Measurements from ENCODE around the gene LMO3.

The LMO3 gene

DNA sequence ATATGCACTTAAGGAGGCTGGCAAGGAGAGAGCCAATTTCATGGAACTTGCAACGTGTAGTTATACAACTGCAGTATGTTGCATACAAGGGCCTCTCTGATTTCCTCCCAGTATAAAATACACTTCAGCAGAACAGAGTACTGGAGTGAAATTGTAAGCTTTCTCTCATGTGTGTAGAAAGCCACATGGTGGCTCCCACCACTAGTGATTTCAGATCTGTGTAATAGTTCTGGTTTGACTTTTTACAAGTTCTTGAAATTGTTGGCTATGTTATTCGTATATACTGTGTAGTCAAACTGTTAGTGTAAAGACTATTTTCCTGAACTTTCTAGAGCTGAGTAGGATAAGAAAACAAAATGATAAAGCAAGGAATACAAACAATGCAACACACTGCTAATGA lies 16.4 kb upstream of the LMO3 start:
- no peak overlapping the region for H3K27ac ChIP-seq (replicated peaks; ENCODE audit: low read length)
- H3K4ac ChIP-seq (ENCODE audit: low read length): no peak overlapping the region
- H3K4me3 ChIP-seq (ENCODE audit: low read length in 2 of 2): no peak overlapping the region
- no peak overlapping the region for H2BK15ac ChIP-seq (ENCODE audit: low read length)
- H3K14ac ChIP-seq (ENCODE audit: low read length): no peak overlapping the region
- H3K9me3 ChIP-seq (replicated peaks in 1 of 2; ENCODE audit: control insufficient read depth in 2 of 2, insufficient read depth in 1 of 2, low read depth in 1 of 2, low read length in 2 of 2): peaks cover 0 to 4% of the 10 kb centered on the region in 2 donors
- no peak overlapping the region for H3K23ac ChIP-seq (ENCODE audit: low read depth, low read length, poor library complexity)
- no peak overlapping the region for H3K4me2 ChIP-seq (ENCODE audit: insufficient read depth, low read length, poor library complexity, severe bottlenecking)
- H2BK5ac ChIP-seq (ENCODE audit: low read length): no peak overlapping the region
- H3K18ac ChIP-seq (ENCODE audit: low read length): no peak overlapping the region
- no peak overlapping the region for H4K8ac ChIP-seq (ENCODE audit: low read depth, low read length)
- WGBS, 2 donors (ENCODE audit: extremely low coverage in 2 of 2, insufficient read length in 2 of 2, insufficient replicate concordance in 1 of 2): no CpG with 5 or more reads among the region's 2 CpGs
- no peak overlapping the region for H4K91ac ChIP-seq (ENCODE audit: low read depth, low read length, poor library complexity)
- no peaks in the 10 kb centered on the region for H3K4me1 ChIP-seq (ENCODE audit: control insufficient read depth in 2 of 2, insufficient read depth in 1 of 2, low read depth in 1 of 2, low read length in 2 of 2)
- no peak for DNase-seq (ENCODE audit: low spot score)
- no peak overlapping the region for H2AFZ ChIP-seq (ENCODE audit: low read length)
- no peak overlapping the region for H2BK12ac ChIP-seq (ENCODE audit: low read length)
- no peak overlapping the region for H3K9ac ChIP-seq (ENCODE audit: low read depth, low read length, poor library complexity)
- no peak overlapping the region for H2AK5ac ChIP-seq (ENCODE audit: low read depth, low read length)
- no peaks in the 10 kb centered on the region for H3K27me3 ChIP-seq (ENCODE audit: control insufficient read depth in 3 of 3, insufficient read depth in 3 of 3, low read depth in 1 of 3, low read length in 3 of 3)
- no peak overlapping the region for H2BK120ac ChIP-seq (ENCODE audit: low read depth, low read length)
- H3K36me3 ChIP-seq (replicated peaks in 1 of 2; ENCODE audit: control insufficient read depth in 2 of 2, insufficient read depth in 2 of 2, low read length in 2 of 2): no peaks in the 10 kb centered on the region
- no peaks in the 10 kb centered on the region for H3K79me1 ChIP-seq (ENCODE audit: low read depth, low read length)

DNA sequence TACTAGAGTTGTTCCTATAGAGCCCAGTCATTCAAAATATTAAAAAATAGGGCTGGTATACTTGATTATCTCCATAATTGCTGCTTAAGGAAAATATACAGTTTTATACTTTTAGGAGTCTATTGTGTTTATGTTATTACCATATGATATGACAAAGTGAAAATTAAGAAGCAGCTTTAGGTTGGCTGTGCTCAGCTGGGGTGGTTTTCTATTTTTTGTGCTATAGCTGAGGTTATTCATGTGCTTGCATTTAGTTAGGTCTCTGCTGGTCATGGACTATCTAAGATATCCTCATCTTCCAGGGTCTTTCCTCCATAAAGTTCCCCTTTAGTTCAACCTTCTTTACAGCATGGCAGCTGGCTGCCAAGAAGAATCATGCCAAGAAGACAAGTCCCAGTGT lies 13.6 kb upstream of the LMO3 start:
- no peak overlapping the region for H2BK120ac ChIP-seq (ENCODE audit: low read depth, low read length)
- no peak overlapping the region for H3K27ac ChIP-seq (replicated peaks; ENCODE audit: low read length)
- no peak for DNase-seq (ENCODE audit: low spot score)
- no peak overlapping the region for H3K14ac ChIP-seq (ENCODE audit: low read length)
- H3K4me3 ChIP-seq (ENCODE audit: low read length in 2 of 2): no peak overlapping the region
- H3K79me1 ChIP-seq (ENCODE audit: low read depth, low read length): no peaks in the 10 kb centered on the region
- no peaks in the 10 kb centered on the region for H3K36me3 ChIP-seq (replicated peaks in 1 of 2; ENCODE audit: control insufficient read depth in 2 of 2, insufficient read depth in 2 of 2, low read length in 2 of 2)
- H3K9me3 ChIP-seq (replicated peaks in 1 of 2; ENCODE audit: control insufficient read depth in 2 of 2, insufficient read depth in 1 of 2, low read depth in 1 of 2, low read length in 2 of 2): peaks cover 0 to 4% of the 10 kb centered on the region in 2 donors
- H4K91ac ChIP-seq (ENCODE audit: low read depth, low read length, poor library complexity): no peak overlapping the region
- no peak overlapping the region for H3K9ac ChIP-seq (ENCODE audit: low read depth, low read length, poor library complexity)
- no peak overlapping the region for H2AFZ ChIP-seq (ENCODE audit: low read length)
- H4K8ac ChIP-seq (ENCODE audit: low read depth, low read length): no peak overlapping the region
- no peaks in the 10 kb centered on the region for H3K4me1 ChIP-seq (ENCODE audit: control insufficient read depth in 2 of 2, insufficient read depth in 1 of 2, low read depth in 1 of 2, low read length in 2 of 2)
- peaks cover 0 to 7% (median 0%) of the 10 kb centered on the region in 3 experiments for H3K27me3 ChIP-seq (ENCODE audit: control insufficient read depth in 3 of 3, insufficient read depth in 3 of 3, low read depth in 1 of 3, low read length in 3 of 3)
- no peak overlapping the region for H2BK5ac ChIP-seq (ENCODE audit: low read length)
- no peak overlapping the region for H2AK5ac ChIP-seq (ENCODE audit: low read depth, low read length)
- H2BK12ac ChIP-seq (ENCODE audit: low read length): no peak overlapping the region
- no peak overlapping the region for H3K18ac ChIP-seq (ENCODE audit: low read length)
- H2BK15ac ChIP-seq (ENCODE audit: low read length): no peak overlapping the region
- no peak overlapping the region for H3K4me2 ChIP-seq (ENCODE audit: insufficient read depth, low read length, poor library complexity, severe bottlenecking)
- H3K23ac ChIP-seq (ENCODE audit: low read depth, low read length, poor library complexity): no peak overlapping the region
- H3K4ac ChIP-seq (ENCODE audit: low read length): no peak overlapping the region

GRCh38 chr12:16618256-16618655 lies 12.3 kb upstream of the LMO3 start:
- no peak overlapping the region for H2BK5ac ChIP-seq (ENCODE audit: low read length)
- H4K91ac ChIP-seq (ENCODE audit: low read depth, low read length, poor library complexity): no peak overlapping the region
- H3K9ac ChIP-seq (ENCODE audit: low read depth, low read length, poor library complexity): no peak overlapping the region
- H3K4me3 ChIP-seq (ENCODE audit: low read length in 2 of 2): no peak overlapping the region
- no peak overlapping the region for H3K27ac ChIP-seq (replicated peaks; ENCODE audit: low read length)
- no peaks in the 10 kb centered on the region for H3K36me3 ChIP-seq (replicated peaks in 1 of 2; ENCODE audit: control insufficient read depth in 2 of 2, insufficient read depth in 2 of 2, low read length in 2 of 2)
- peaks cover 0 to 7% (median 0%) of the 10 kb centered on the region in 3 experiments for H3K27me3 ChIP-seq (ENCODE audit: control insufficient read depth in 3 of 3, insufficient read depth in 3 of 3, low read depth in 1 of 3, low read length in 3 of 3)
- WGBS, 2 donors (ENCODE audit: extremely low coverage in 2 of 2, insufficient read length in 2 of 2, insufficient replicate concordance in 1 of 2): no CpG with 5 or more reads among the region's 1 CpG
- no peak for DNase-seq (ENCODE audit: low spot score)
- H3K14ac ChIP-seq (ENCODE audit: low read length): no peak overlapping the region
- H4K8ac ChIP-seq (ENCODE audit: low read depth, low read length): no peak overlapping the region
- H2AK5ac ChIP-seq (ENCODE audit: low read depth, low read length): no peak overlapping the region
- no peak overlapping the region for H3K23ac ChIP-seq (ENCODE audit: low read depth, low read length, poor library complexity)
- H3K4me1 ChIP-seq (ENCODE audit: control insufficient read depth in 2 of 2, insufficient read depth in 1 of 2, low read depth in 1 of 2, low read length in 2 of 2): no peaks in the 10 kb centered on the region
- no peak overlapping the region for H2BK120ac ChIP-seq (ENCODE audit: low read depth, low read length)
- H3K4me2 ChIP-seq (ENCODE audit: insufficient read depth, low read length, poor library complexity, severe bottlenecking): no peak overlapping the region
- no peak overlapping the region for H2BK15ac ChIP-seq (ENCODE audit: low read length)
- H3K18ac ChIP-seq (ENCODE audit: low read length): no peak overlapping the region
- H3K4ac ChIP-seq (ENCODE audit: low read length): no peak overlapping the region
- H3K79me1 ChIP-seq (ENCODE audit: low read depth, low read length): no peaks in the 10 kb centered on the region
- H3K9me3 ChIP-seq (replicated peaks in 1 of 2; ENCODE audit: control insufficient read depth in 2 of 2, insufficient read depth in 1 of 2, low read depth in 1 of 2, low read length in 2 of 2): peaks cover 0 to 4% of the 10 kb centered on the region in 2 donors
- H2BK12ac ChIP-seq (ENCODE audit: low read length): no peak overlapping the region
- H2AFZ ChIP-seq (ENCODE audit: low read length): no peak overlapping the region

- Histone ChIP-seq H2BK120ac (ENCODE audit: low read depth, low read length) (no peak overlapping the region), H3K4me3 (ENCODE audit: low read length in 2 of 2) (no peak overlapping the region)
These were observed 7.2 kb upstream of the LMO3 start for GRCh38 chr12:16613199-16613598.

More at GRCh38 chr12:16613199-16613598, 7.2 kb upstream of the LMO3 start:
- Histone ChIP-seq H3K79me1 (ENCODE audit: low read depth, low read length) (no peaks in the 10 kb centered on the region), H2AFZ (ENCODE audit: low read length) (no peak overlapping the region), H3K27me3 (ENCODE audit: control insufficient read depth in 3 of 3, insufficient read depth in 3 of 3, low read depth in 1 of 3, low read length in 3 of 3) (peaks cover 0 to 40% (median 9%) of the 10 kb centered on the region in 3 experiments), H2AK5ac (ENCODE audit: low read depth, low read length) (no peak overlapping the region), H2BK12ac (ENCODE audit: low read length) (no peak overlapping the region), H4K91ac (ENCODE audit: low read depth, low read length, poor library complexity) (no peak overlapping the region), H3K4me2 (ENCODE audit: insufficient read depth, low read length, poor library complexity, severe bottlenecking) (no peak overlapping the region), H3K14ac (ENCODE audit: low read length) (no peak overlapping the region), H4K8ac (ENCODE audit: low read depth, low read length) (no peak overlapping the region), H2BK15ac (ENCODE audit: low read length) (no peak overlapping the region), H3K4me1 (ENCODE audit: control insufficient read depth in 2 of 2, insufficient read depth in 1 of 2, low read depth in 1 of 2, low read length in 2 of 2) (peaks cover 3 to 16% of the 10 kb centered on the region in 2 donors), H3K18ac (ENCODE audit: low read length) (no peak overlapping the region), H3K9me3 (replicated peaks in 1 of 2; ENCODE audit: control insufficient read depth in 2 of 2, insufficient read depth in 1 of 2, low read depth in 1 of 2, low read length in 2 of 2) (no peaks in the 10 kb centered on the region), H2BK5ac (ENCODE audit: low read length) (no peak overlapping the region), H3K36me3 (replicated peaks in 1 of 2; ENCODE audit: control insufficient read depth in 2 of 2, insufficient read depth in 2 of 2, low read length in 2 of 2) (no peaks in the 10 kb centered on the region), H3K9ac (ENCODE audit: low read depth, low read length, poor library complexity) (no peak overlapping the region), H3K23ac (ENCODE audit: low read depth, low read length, poor library complexity) (no peak overlapping the region), H3K27ac (replicated peaks; ENCODE audit: low read length) (no peak overlapping the region), H3K4ac (ENCODE audit: low read length) (no peak overlapping the region)
- no peak for DNase-seq (ENCODE audit: low spot score)

Measured in neuronal stem cell (in vitro differentiated cells).